GM21528 (cell line): Measurements from ENCODE around the gene FAM131C.
"Not testable (repeated sequence)": the region's sequence is repeated elsewhere in the genome, so short reads cannot be mapped to it uniquely, and the experiment has no call there.

Source experiments
- ATAC-seq: cut with Tn5 transposase; IDR thresholded peaks from one replicate; pipeline ENCODE4 v1.9.1; 2021; ENCODE audit warnings: mild to moderate bottlenecking, moderate library complexity; ENCODE audit not compliant: unreplicated experiment, low FRiP score

The FAM131C gene

DNA sequence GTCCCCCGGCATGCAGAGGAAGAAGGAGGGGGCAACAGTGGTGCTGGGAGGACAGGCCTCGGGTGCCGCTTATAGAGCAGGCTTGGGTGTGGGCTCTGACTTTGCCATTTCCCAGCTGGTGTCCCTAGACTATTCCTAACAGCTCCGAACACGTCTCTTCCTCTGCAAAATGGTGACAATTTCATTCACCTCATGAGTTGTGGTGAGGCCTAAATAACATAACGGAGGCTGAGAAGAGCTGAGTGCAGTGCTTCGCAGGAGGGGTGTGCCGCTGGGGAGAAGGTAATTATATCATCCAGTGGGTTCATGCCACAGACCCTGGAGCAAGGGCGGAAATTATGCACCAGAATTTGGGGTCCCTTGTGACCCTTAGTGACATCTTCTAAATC is 10.8 kb downstream of the FAM131C start:
- ATAC-seq: not testable (repeated sequence)

DNA sequence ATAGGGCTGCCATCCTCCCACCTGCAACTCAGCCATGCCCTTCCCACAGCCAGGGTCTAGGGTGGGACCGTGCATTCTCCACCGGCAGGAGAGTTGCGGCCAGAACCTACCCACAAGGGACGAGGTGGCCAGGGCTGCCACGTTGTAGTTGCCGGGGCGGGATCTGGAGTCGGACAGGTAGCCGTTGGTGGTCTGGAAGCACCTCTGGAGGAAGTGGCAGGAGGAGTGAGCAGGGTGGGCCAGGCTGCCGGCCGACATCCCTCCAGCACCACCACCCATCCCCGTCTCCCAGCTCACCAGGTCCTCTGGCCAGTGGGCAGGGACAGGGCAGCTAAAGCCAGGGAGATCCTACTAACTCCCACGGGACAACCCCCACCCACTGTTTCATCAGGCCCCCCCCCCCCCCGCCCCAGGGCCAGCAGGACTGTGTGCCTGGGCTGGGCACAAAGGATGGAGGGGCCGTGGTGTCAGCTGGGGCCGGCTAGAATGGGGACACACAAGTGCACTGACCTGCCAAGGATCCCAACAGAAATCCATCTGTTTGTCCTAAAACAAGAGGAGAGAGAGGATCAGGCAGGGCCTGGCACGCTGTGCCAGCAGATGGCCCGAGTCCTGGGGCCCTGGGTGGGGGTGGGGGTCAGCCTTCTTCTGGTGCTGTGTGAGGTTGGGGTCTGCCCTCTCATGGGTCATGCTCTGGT is 11.3 kb downstream of the FAM131C start:
- not testable (repeated sequence) for ATAC-seq

DNA sequence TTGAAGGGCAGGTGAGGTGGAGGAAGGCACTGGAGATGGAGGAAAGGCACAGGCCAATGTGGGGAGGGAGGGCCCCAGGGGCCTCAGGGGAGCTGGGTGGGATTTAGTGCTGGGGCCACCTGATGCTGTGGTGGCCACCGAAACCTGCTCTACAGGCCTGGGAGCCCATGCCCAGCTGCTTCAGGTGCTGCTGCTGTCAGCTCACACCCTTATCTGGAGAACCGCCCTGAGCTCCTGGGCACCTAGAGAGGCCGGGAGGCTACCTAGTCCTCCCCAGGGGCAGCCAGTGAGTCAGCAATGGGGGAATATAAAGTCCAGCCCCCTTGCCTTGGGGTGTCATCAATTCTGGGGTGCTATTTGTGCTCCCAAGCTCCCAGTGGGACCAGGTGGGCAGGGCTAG is 12.2 kb downstream of the FAM131C start:
- no peak for ATAC-seq

DNA sequence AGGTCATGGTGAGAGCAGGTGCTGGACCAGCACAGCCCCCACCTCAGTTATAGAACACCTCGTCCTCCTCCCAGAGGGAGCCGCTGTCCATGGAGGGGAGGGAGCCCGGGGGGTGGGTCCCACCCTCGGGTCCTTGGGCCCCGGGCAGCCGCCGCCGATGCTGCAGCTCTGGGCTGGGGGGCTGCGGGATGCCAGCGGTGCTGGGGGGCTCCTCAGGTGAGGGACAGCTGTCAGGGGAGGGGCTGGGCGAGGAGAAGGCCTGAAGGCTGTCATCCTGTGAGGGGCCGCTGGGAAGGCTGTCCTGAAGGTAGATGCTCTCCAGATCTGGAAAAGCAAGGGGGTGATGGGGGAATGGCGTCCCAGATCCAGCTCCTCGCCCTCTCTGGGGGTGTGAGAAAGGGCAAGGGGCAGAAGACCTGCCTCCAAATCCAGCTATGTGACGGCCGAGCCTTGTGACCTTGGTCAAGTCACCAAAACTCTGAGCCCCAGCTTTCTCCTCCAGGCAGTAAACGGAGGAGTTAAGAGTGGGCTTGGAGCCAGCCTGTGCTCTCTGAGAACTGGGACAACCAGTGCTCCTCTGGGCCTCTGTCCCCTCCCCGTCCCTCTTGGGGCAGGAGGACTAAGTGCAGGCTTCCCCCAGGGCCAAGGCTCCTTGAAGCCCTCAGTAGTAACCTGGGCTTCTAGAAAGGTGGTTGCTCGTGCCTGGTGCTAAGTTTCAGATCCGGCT is 14.9 kb downstream of the FAM131C start:
- not testable (repeated sequence) for ATAC-seq

DNA sequence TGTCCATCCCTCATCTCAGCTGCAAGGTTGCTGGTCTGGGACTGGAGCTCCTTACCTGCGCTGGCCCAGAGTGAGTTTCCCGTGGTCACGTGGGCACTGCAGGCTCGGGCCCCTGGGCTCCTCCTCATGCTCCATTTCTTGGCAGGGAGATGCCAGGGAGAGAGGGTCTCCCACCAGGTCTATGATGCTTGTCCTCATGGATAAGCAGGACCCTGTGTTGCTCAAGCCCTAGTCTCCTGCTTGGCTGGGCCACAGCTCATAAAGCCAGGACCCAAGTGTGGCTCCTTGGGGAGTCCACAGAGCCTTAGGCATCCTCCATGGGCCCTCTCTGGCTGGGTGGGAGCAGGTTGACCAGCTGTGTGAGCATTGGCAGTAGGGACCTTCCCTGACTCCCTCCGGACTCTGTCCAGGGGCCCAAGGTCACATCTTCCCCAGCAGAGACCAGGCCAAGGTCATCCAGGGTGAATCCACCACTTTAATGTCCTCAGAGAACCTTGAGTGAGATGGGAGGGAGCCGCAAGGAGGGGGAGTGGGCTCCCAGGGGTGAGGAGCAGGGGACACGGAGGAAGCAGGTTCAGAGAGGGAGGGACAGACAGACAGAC is 16.0 kb downstream of the FAM131C start:
- ATAC-seq: not testable (repeated sequence)

DNA sequence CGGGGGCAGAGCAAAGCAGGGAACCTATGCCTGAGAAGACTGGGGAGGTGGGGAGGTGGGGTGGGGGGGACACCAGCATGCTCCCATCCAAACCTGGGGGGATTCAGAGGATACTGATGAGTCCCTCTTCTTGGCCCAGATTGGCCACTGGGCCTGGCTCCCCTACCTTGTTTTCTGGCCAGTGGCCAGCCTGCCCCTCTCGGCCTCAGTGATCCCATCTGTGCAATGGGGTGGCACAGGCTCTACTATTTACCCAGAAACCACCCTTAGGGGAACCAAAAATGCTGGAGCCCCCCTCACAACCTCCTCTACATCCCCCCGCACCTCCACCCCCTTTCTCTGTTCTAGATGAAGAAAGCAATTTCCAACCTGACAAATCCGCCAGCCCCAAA is 16.9 kb downstream of the FAM131C start:
- not testable (repeated sequence) for ATAC-seq

DNA sequence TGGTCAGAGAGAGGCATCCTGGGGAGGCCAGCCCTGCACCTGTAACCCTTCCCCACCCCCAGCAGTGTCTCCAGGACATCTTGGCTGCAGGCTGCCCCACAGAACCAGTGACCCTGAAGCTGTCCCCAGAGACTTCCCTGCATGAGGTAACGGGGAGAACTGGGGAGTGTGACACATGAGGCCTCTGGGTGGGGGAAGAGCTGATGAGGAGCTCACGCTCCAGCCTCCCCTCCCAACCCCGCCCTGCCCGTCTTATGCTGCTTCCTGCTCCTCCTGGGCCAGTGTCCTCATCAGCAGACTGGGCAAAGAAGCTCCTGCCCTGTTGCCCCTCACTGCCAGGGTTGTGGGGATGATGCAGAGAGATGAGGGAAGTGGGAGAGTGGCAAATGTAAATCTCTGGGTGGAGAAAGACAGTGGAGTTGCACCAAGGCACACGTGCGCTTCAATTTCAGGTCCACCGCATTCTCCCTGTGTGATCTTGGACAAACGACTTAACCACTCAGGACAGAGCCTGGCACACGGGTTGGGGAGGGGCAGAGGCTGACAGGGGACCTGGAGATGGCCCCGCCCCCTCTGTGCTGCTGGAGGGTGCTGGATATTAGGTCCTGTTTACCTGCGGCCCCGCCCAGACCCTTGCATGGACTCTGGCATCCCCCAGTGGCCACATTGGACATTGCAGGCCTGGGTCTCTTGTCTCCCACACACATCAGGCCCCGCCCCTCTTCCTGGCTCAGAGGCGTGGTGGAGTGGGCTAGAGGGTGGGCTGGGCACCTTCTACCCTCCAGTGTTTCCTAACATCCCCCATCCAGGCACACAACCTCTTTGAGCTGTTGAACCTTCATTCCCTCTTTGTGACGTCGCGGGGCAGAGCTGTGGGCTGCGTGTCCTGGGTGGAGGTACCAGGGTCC is 17.6 kb downstream of the FAM131C start:
- ATAC-seq: no peak

DNA sequence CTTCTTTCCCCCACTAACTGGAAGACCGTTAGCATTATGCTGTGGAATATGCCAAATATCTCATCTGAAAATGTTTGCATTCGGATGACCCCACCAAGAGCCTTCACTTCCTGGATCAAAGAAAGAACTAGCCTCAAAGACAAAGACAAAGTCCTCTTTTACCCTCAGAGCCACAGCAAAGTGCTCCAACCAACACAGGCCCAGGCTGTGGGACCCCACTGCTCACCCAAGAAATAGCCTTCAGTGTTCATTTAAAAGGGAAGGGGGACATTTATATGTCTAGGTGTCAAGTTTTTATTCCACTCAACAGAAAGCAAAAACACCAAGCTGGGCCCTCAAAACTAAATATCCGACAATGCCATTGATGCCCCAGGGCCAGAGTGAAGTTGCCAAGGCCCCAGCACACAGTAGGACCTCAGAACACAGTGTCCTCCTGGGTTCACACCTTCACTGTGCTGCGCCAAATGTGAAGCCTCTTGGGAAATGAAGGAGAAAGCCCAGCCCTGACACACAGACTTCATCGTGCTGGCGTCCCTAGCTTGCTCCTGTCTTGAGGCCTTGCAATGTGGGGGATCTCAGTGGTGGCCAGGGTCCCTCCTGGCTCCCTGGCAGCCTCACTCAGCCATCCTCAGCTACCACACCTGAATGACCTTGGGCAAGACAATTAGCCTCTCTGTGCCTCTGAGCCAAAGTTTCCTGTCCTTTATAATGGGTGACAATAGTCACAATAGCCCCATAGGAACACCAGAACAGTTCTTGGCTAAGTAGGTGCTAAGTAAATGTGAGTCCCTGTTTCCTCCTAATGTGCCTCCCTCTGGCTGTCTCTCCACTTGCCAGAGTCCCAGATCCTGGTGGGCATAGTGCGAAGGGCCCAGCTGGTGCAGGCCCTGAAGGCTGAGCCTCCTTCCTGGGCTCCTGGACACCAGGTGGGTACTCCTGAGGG is 18.6 kb downstream of the FAM131C start:
- ATAC-seq: no peak

DNA sequence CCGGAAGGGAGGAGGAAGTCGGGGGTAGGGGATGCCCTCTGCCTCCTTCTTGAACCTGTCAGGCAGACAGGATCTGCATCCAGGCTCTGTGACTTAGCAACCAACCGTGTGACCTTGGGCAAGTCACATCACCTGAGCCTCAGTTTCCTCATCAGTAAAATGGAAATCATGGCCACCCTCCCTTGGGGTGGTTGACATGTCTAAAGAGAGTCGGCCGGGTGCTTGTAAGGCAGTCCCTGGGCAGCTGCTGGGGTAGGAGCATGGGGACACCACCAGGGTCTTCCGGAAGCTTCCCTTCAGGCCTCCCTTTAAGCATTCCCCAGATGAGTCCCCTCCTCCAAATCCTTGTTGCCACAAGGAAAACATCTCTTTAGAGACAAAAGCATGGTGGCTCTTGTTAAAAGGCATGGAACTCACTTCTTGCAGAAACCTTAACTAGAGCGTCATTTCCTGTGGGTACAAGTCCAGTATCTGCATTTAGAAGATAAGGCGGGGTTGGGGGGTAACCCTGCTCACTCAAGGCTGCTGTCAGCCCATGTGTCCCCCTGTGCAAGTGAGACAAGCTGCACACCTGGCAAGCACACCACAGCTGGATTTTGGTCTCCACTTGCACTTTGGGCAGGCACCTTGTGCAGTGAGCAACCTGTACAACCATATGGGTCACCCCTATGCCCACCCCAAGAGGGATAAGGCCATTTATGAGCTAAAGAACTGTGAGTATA is 19.5 kb downstream of the FAM131C start:
- ATAC-seq: no peak

DNA sequence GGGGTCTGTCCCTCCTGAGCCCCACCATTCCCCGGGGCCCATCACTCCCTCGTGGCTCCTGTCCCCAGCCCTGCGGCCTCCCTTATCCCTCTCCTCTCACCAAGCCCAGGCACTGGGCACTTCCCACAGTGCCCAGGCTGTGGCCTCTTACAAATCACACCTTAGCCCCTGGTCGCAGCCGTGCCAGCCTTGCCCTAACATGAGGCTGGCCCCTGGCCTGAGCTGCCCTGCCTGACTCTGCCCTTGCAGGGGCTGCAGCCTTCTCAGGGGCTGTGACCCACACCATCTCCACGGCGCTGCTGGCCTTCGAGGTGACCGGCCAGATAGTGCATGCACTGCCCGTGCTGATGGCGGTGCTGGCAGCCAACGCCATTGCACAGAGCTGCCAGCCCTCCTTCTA is 21.5 kb downstream of the FAM131C start:
- not testable (repeated sequence) for ATAC-seq

DNA sequence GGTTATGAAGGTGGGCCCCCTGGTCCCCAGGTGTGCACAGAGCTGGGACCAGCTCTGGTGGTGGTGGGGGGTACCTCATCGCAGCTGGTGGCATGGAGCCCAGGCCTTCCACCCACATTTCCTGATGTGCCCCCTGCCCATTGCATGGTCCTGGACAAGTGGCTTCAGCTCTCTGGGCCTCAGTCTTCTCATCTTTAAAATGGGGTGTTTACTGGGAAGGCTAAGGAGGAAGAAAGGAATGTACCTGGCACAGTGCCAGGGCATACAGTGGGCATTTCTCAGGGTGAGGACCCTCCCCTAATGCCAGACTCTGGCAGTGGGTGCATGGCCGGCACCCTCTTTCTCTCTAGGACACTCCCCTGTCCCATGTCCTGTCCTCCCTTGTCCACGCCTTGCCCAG is 22.4 kb downstream of the FAM131C start:
- ATAC-seq: no peak

DNA sequence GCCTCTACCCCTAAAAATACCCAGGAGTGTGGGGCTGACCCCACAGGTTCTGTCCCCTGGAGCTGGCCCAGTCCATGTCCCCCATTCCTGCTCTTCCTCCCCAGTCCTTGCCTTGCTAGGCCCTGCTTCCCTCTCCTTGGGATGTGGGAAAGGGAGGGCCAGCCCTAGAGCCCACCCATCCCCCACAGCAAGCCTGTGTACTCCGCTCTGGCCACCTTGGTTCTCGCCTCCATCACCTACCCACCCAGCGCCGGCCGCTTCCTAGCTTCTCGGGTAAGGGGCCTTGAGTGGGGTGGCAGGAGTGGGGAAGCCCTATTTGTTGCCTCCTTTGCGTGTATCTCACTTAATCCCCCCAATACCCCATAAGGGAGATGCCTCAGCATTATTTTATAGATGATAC is 23.1 kb downstream of the FAM131C start:
- ATAC-seq: no peak

DNA sequence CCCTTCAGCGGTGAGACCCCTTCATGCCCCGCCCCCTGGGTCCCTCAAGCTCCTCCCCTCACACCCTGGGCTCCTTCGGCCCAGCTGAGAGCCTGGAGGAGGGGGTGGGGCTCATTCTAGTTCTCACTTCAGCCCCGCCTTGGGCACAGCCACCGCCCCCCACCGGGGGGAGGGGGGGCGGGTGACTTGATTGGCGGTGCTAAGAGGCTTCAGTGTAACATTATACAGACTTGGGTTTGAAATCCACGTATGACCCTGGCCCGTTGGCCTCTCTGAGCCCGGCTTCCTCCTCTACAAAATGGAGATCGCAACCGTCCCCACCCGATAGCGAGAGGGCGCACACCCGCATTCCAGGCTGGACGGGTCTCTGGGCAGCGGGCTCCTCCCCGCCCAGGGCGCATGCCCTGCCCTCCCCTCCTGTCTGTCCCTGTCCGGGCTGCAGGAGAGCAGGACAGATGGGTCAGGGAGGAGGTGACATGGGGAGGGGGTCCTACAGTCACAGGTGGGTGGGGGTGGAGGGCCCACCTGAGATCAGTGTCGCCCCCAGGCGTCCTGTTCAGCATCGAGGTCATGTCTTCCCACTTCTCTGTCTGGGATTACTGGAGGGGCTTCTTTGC is 24.8 kb downstream of the FAM131C start:
- no peak for ATAC-seq

DNA sequence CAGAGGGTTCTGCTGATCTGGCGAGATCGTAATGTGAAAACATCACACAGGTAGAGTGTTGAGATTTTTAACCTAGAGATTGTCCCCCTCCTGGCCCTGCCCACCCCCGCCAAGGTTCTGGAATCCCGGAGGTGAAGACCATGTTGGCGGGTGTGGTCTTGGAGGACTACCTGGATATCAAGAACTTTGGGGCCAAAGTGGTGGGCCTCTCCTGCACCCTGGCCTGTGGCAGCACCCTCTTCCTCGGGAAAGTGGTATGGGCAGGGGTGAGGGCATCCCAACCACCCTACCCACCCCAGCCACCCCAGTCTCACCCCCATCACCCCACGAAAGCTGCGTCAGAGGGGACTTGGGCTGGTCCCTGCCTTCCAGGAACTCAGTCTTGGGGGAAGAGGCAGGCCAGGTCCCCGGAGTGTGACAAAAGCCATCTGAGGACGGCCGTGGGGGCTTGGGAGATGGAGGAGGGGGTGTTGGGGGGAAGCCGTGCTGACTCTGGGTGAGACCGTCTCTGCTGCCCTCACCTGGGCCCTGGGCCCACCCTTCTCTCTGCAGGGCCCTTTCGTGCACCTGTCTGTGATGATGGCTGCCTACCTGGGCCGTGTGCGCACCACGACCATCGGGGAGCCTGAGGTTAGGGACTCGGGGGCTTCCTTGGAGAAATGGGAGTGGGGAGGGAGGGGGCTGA is 25.5 kb downstream of the FAM131C start:
- ATAC-seq: no peak

DNA sequence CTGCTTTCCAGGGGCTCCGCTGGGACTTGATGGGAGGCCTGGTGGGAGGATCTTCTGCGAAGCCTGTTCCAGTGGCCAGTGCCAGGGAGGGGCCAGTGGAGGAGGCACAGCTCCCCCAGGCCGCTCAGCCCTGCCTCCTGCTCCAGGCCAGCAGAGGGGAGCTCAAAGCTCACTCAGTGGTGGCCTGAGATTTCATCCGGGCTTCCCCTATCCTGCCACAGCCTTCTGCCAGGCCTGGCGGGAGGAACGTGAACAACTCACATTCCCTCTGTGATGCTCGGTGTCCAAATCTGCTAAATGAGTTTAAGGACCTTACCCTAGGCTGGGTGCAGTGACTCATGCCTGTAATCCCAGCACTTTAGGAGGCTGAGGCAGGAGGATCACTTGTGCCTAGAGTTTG is 26.6 kb downstream of the FAM131C start:
- no peak for ATAC-seq

DNA sequence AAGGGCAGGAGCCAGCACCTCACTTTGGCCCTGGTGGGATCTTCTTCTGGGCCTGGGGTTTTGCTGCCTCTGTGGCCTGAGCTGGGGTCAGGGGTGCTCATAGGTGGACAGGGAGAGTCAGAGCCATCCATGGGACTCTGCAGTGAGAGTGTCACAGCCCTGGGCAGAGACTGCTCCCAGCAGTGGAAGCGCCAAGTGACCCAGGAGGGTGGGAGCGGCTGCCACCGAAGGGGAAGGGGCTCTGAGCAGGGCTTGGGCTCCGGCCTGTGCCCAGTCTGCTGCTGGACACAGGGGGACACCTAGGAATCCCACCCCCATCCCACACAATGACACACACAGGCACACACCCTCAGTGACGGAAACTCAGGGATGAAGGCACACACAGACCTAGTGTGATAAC is 29.5 kb downstream of the FAM131C start:
- ATAC-seq: no peak

DNA sequence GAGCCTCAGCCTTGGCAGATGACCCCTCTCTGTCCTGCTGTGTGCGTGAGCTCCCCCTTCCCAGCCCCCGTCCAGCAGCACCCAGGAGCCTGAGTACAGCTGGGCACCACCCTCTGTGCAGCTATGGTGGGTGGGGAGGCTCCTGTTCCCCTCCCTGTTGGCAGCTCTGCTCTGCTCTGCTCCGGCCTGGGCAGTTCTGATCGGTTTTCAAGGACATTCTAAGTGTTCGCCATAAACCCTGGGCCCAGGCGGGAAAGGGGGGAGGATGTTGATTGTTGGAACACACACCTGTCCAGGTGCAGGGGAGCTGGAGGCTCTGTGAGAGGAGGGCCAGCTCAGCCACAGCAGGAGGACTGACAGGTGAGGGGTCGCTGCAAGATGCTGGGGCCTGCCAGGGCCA is 29.9 kb downstream of the FAM131C start, which contains the start of gene CLCNKB:
Gene CLCNKB, plus strand, starts transcription at position 262 of the 400 bp plus-strand sequence. CDS start 711 bp downstream, outside the sequence.
- ATAC-seq: no peak

DNA sequence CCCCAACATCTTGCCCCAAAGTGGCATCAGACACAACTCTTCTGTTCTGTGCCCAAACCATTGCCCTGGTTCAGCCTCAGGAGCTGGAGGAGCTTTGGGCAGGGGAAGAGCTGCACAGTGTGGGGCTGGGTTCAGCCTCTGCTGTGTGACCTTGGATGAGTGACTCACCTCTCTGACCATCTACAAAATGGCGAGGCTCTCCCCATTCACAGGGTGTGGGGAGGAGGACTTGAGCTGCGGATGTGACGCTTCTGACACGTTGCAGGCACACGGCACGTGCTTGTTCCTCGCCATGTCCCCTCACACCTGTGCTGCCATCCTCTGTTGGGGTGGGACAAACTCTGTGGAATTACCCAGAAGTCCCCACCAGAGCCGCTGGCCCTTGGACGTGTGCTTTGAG is 30.8 kb downstream of the FAM131C start:
- not testable (repeated sequence) for ATAC-seq
